OCI-LY1 (cell line): Measurements from ENCODE around the gene TTC39C.

Experiments used
- H2AFZ ChIP-seq: fragments of 200-600 bp; sonication (generic), shearing (Covaris generic); 2 replicates; pipeline ENCODE4 v1.6.0; 2014; ENCODE audit warnings: antibody characterized with exemption, mild to moderate bottlenecking, low read length
- H3F3A ChIP-seq: fragments of 200-600 bp; sonication (generic), shearing (Covaris generic); 2 replicates; pipeline ENCODE4 v1.6.0; 2014; ENCODE audit warnings: mild to moderate bottlenecking, antibody characterized with exemption, low read length, moderate library complexity; ENCODE audit not compliant: insufficient read depth
- H3K27ac ChIP-seq: fragments of 200-600 bp; sonication (generic); 2 replicates; pipeline ENCODE4 v1.5.1; 2014; ENCODE audit warnings: low read length, mixed run types, mild to moderate bottlenecking, low read depth; ENCODE audit not compliant: poor library complexity, severe bottlenecking
- H3K27me3 ChIP-seq: fragments of 200-600 bp; sonication (generic); 2 replicates; pipeline ENCODE4 v1.6.0; 2014; ENCODE audit warnings: antibody characterized with exemption, mild to moderate bottlenecking, low read length, moderate library complexity; ENCODE audit not compliant: insufficient read depth
- H3K36me3 ChIP-seq: fragments of 200-600 bp; sonication (generic); 2 replicates; pipeline ENCODE4 v1.6.1; 2014; ENCODE audit warnings: mild to moderate bottlenecking, antibody characterized with exemption, low read length, moderate library complexity, mixed read lengths; ENCODE audit not compliant: insufficient read depth
- H3K4me1 ChIP-seq: fragments of 200-600 bp; sonication (generic); 2 replicates; pipeline ENCODE4 v1.5.1; 2014; ENCODE audit warnings: mild to moderate bottlenecking, low read length, moderate library complexity; ENCODE audit not compliant: insufficient read depth, severe bottlenecking
- H3K4me2 ChIP-seq: fragments of 200-600 bp; sonication (generic), shearing (Covaris generic); 2 replicates; pipeline ENCODE4 v1.6.1; 2014; ENCODE audit warnings: low read length
- H3K4me3 ChIP-seq: fragments of 200-600 bp; sonication (generic); 2 replicates; pipeline ENCODE4 v1.5.1; 2014; ENCODE audit warnings: low read length, low read depth, mild to moderate bottlenecking, mixed read lengths; ENCODE audit not compliant: poor library complexity, severe bottlenecking
- H3K79me2 ChIP-seq: fragments of 200-600 bp; shearing (Covaris generic); 2 replicates; pipeline ENCODE4 v1.6.1; 2016; ENCODE audit warnings: mixed run types, low read length, mixed read lengths; ENCODE audit not compliant: insufficient read depth
- H3K9ac ChIP-seq: fragments of 200-600 bp; sonication (generic), shearing (Covaris generic); 2 replicates; pipeline ENCODE4 v1.6.1; 2014; ENCODE audit warnings: mild to moderate bottlenecking, low read length, mixed read lengths
- H3K9me2 ChIP-seq: fragments of 200-600 bp; sonication (generic), shearing (Covaris generic); 2 replicates; pipeline ENCODE4 v1.6.1; 2014; ENCODE audit warnings: low read depth, mild to moderate bottlenecking, low read length, mixed read lengths
- H3K9me3 ChIP-seq: fragments of 200-600 bp; shearing (Covaris generic); 2 replicates; pipeline ENCODE4 v1.6.1; 2014; ENCODE audit warnings: low read length, mixed read lengths
- H4K20me1 ChIP-seq: fragments of 200-600 bp; sonication (generic), shearing (Covaris generic); 2 replicates; pipeline ENCODE4 v1.6.0; 2016; ENCODE audit warnings: mild to moderate bottlenecking, low read length; ENCODE audit not compliant: insufficient read depth
- CTCF ChIP-seq: fragments of 200-600 bp; sonication (generic), shearing (Covaris generic); IDR thresholded peaks from 2 replicates; pipeline ENCODE4 v1.5.1; 2017; ENCODE audit warnings: mild to moderate bottlenecking, antibody characterized with exemption, low read length, moderate library complexity, mixed read lengths
- EZH2 ChIP-seq: fragments of 200-600 bp; sonication (generic), shearing (Covaris generic); IDR thresholded peaks from 2 replicates; pipeline ENCODE4 v1.8.0; 2017; ENCODE audit warnings: borderline replicate concordance, mixed run types, mild to moderate bottlenecking, antibody characterized with exemption, low read length, moderate library complexity, mixed read lengths

Gene TTC39C

DNA sequence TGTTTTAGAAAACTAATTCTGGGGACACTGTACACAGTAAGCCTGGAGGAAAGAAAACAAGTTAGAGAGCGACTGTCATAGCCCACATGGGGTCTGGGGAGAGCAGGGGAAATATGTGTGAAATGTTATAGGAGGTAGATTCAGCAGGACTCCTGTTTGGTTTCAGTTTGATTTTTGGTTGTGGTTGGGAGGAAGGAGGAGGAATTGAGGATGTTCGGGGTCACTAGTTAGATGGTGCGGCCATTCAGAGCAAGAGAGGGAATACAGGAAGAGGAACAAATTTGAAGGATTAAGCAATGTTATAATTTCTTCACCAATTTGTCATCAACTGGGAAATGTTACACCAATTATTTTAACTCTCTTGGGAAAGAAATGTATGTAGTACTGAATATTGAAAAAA is 25.1 kb downstream of the TTC39C start:
- TF ChIP-seq EZH2, result no peak
- TF ChIP-seq CTCF, result no peak
- Histone ChIP-seq H3K79me2 (no peaks in the 10 kb centered on the region), H3K27me3 (no peaks in the 10 kb centered on the region; the same call in 1 of the 2 replicates), H3K27ac (no peak overlapping the region), H3K9me2 (no peaks in the 10 kb centered on the region), H3K4me2 (no peak overlapping the region), H3K36me3 (no peaks in the 10 kb centered on the region), H3F3A (no peaks in the 10 kb centered on the region), H3K9ac (no peak overlapping the region), H2AFZ (no peak overlapping the region), H4K20me1 (no peaks in the 10 kb centered on the region), H3K4me1 (no peaks in the 10 kb centered on the region), H3K4me3 (no peak overlapping the region), H3K9me3 (no peaks in the 10 kb centered on the region)

GRCh38 chr18:24041691-24042090 is 27.1 kb downstream of the TTC39C start:
- Histone ChIP-seq H3K9me3 (no peaks in the 10 kb centered on the region), H2AFZ (no peak overlapping the region), H3K9ac (no peak overlapping the region), H3K27ac (no peak overlapping the region), H3F3A (no peaks in the 10 kb centered on the region), H3K36me3 (no peaks in the 10 kb centered on the region), H4K20me1 (no peaks in the 10 kb centered on the region), H3K4me2 (no peak overlapping the region), H3K27me3 (no peaks in the 10 kb centered on the region; the same call in 1 of the 2 replicates), H3K79me2 (no peaks in the 10 kb centered on the region), H3K4me3 (no peak overlapping the region), H3K9me2 (no peaks in the 10 kb centered on the region), H3K4me1 (no peaks in the 10 kb centered on the region)
- TF ChIP-seq CTCF, result no peak
- TF ChIP-seq EZH2, result no peak

- H3K9me3 ChIP-seq, result no peaks in the 10 kb centered on the region
- no peaks in the 10 kb centered on the region for H4K20me1 ChIP-seq
- H3K36me3 ChIP-seq, result no peaks in the 10 kb centered on the region
These were observed 28.8 kb downstream of the TTC39C start for GRCh38 chr18:24043403-24043802.

More at GRCh38 chr18:24043403-24043802, 28.8 kb downstream of the TTC39C start:
- Histone ChIP-seq H3K9ac (no peak overlapping the region), H3K27ac (no peak overlapping the region), H3K4me1 (no peaks in the 10 kb centered on the region), H3F3A (no peaks in the 10 kb centered on the region), H3K79me2 (no peaks in the 10 kb centered on the region), H3K27me3 (no peaks in the 10 kb centered on the region; the same call in 1 of the 2 replicates), H2AFZ (no peak overlapping the region), H3K4me3 (no peak overlapping the region), H3K9me2 (no peaks in the 10 kb centered on the region), H3K4me2 (no peak overlapping the region)
- TF ChIP-seq EZH2, result no peak
- TF ChIP-seq CTCF, result no peak
